SK-N-SH (cell line): ENCODE measurements around the gene SBNO1. TPM values are rescaled to one million over a fixed set of nuclear protein-coding genes. Genes with fewer than 3 reads are reported as not detected.

ENCODE experiments used
- CTCF ChIA-PET: fragments of 300-600, 350-600 bp; formaldehyde crosslinking; extraction: SDS; loops from one replicate; lab custom pipeline; 2021; lab: Yijun Ruan, JAX
- POLR2A ChIA-PET: fragments of 350-600 bp; sonication (Branson Sonifier 250); formaldehyde crosslinking; extraction: SDS; loops from one replicate; lab custom pipeline; 2020; ENCODE audit warnings: antibody characterized with exemption, inconsistent platforms; lab: Yijun Ruan, JAX
- DNase-seq: peaks from one replicate; pipeline ENCODE4 v3.0.0; 2012
- H2AFZ ChIP-seq: fragments of 200-600 bp; sonication (generic); 2 replicates; pipeline ENCODE4 v1.8.1; 2016; ENCODE audit warnings: antibody characterized with exemption, mild to moderate bottlenecking, low read depth
- H3F3A ChIP-seq: fragments of 200-600 bp; sonication (generic); replicated peaks from 2 replicates; pipeline ENCODE3; 2016; ENCODE audit warnings: antibody characterized with exemption, mild to moderate bottlenecking; ENCODE audit not compliant: insufficient read depth
- H3K27ac ChIP-seq, 2 experiments: fragments of 200-500 bp in 1 of 2; fragments of 200-600 bp in 1 of 2; sonication (Bioruptor generic) in 1 of 2; sonication (generic), shearing (Covaris generic) in 1 of 2; 2 replicates each; pipeline versions ENCODE4 v1.5.1 to v1.6.1; 2014 to 2016; ENCODE audit warnings: low read depth in 2 of 2, inconsistent platforms in 1 of 2, low read length in 1 of 2, mild to moderate bottlenecking in 1 of 2, mixed read lengths in 1 of 2
- H3K27me3 ChIP-seq: fragments of 200-600 bp; sonication (generic), shearing (Covaris generic); 2 replicates; pipeline ENCODE4 v1.6.1; 2016; ENCODE audit warnings: mixed run types; ENCODE audit not compliant: insufficient read depth
- H3K36me3 ChIP-seq, 2 experiments: fragments of 200-500 bp in 1 of 2; fragments of 200-600 bp in 1 of 2; sonication (Bioruptor generic) in 1 of 2; sonication (generic) in 1 of 2; replicated peaks in 1 of 2; 2 replicates each; pipeline versions ENCODE3 to v1.5.1; 2014 to 2016; ENCODE audit warnings: low read length in 1 of 2, mild to moderate bottlenecking in 1 of 2; ENCODE audit not compliant: insufficient read depth in 2 of 2, control insufficient read depth in 1 of 2
- H3K4me1 ChIP-seq, 2 experiments: fragments of 200-500 bp in 1 of 2; fragments of 200-600 bp in 1 of 2; sonication (Bioruptor generic) in 1 of 2; sonication (generic), shearing (Covaris generic) in 1 of 2; 2 replicates each; pipeline versions ENCODE4 v1.5.1 to v1.6.1; 2014 to 2016; ENCODE audit warnings: low read depth in 1 of 2, low read length in 1 of 2, mixed run types in 1 of 2; ENCODE audit not compliant: insufficient read depth in 2 of 2, control insufficient read depth in 1 of 2
- H3K4me2 ChIP-seq: fragments of 200-600 bp; sonication (generic), shearing (Covaris generic); 2 replicates; pipeline ENCODE4 v1.6.1; 2017; ENCODE audit warnings: mixed run types
- H3K4me3 ChIP-seq, 2 experiments: fragments of 200-500 bp in 1 of 2; fragments of 200-600 bp in 1 of 2; sonication (Bioruptor generic) in 1 of 2; sonication (generic), shearing (Covaris generic) in 1 of 2; 2 replicates each; pipeline versions ENCODE4 v1.5.1 to v1.8.1; 2014 to 2016; ENCODE audit warnings: low read depth in 2 of 2, inconsistent platforms in 1 of 2, low read length in 1 of 2, mild to moderate bottlenecking in 1 of 2, mixed read lengths in 1 of 2, moderate library complexity in 1 of 2
- H3K79me2 ChIP-seq: fragments of 200-600 bp; sonication (generic); 2 replicates; pipeline ENCODE4 v1.8.1; 2017; ENCODE audit warnings: mild to moderate bottlenecking; ENCODE audit not compliant: insufficient read depth
- H3K9ac ChIP-seq: fragments of 200-600 bp; sonication (generic); 2 replicates; pipeline ENCODE4 v1.6.1; 2017; ENCODE audit warnings: mixed run types
- H3K9me2 ChIP-seq: fragments of 200-600 bp; sonication (generic); 2 replicates; pipeline ENCODE4 v1.6.1; 2017; ENCODE audit warnings: mixed run types
- H3K9me3 ChIP-seq: fragments of 200-600 bp; sonication (generic); 2 replicates; pipeline ENCODE4 v1.6.1; 2017; ENCODE audit warnings: mixed run types, mild to moderate bottlenecking, moderate library complexity
- H4K20me1 ChIP-seq: fragments of 200-600 bp; sonication (generic); 2 replicates; pipeline ENCODE4 v1.6.1; 2017; ENCODE audit warnings: mild to moderate bottlenecking, mixed run types; ENCODE audit not compliant: insufficient read depth
- CHD2 ChIP-seq: fragments of 150-350 bp; IDR thresholded peaks from 2 replicates; pipeline ENCODE4 v1.6.1; 2018; ENCODE audit warnings: low read length; ENCODE audit not compliant: partially characterized antibody
- ELF1 ChIP-seq: IDR thresholded peaks from 2 replicates; pipeline ENCODE4 v1.4.0; 2012
- EZH2phosphoT487 ChIP-seq: fragments of 200-600 bp; sonication (generic); IDR thresholded peaks from 2 replicates; pipeline ENCODE4 v1.6.1; 2017; ENCODE audit warnings: low read depth, mixed run types, mild to moderate bottlenecking, antibody characterized with exemption, moderate library complexity, borderline replicate concordance
- FOSL2 ChIP-seq: IDR thresholded peaks from 2 replicates; pipeline ENCODE4 v1.4.0; 2012; ENCODE audit warnings: low read depth, mild to moderate bottlenecking, moderate library complexity, borderline replicate concordance
- FOXJ3 ChIP-seq: sonication (generic); formaldehyde crosslinking; IDR thresholded peaks from 2 replicates; pipeline ENCODE4 v1.5.1; 2020; ENCODE audit warnings: mild to moderate bottlenecking, missing genetic modification reagents
- FOXM1 ChIP-seq: IDR thresholded peaks from 2 replicates; pipeline ENCODE4 v1.4.0; 2012; ENCODE audit warnings: low read depth, mild to moderate bottlenecking
- GABPA ChIP-seq: IDR thresholded peaks from 2 replicates; pipeline ENCODE4 v1.4.0; 2012; ENCODE audit warnings: low read depth, mild to moderate bottlenecking
- JUND ChIP-seq: IDR thresholded peaks from 2 replicates; pipeline ENCODE4 v1.4.0; 2012
- MEF2A ChIP-seq: IDR thresholded peaks from 2 replicates; pipeline ENCODE4 v1.4.0; 2012; ENCODE audit warnings: low read depth, borderline replicate concordance
- MXI1 ChIP-seq: IDR thresholded peaks from 2 replicates; pipeline ENCODE4 v1.6.1; 2012; ENCODE audit warnings: mild to moderate bottlenecking, low read depth, low read length, improper control_type of control experiment
- NRF1 ChIP-seq: IDR thresholded peaks from 2 replicates; pipeline ENCODE4 v1.6.1; 2012; ENCODE audit warnings: low read depth, mild to moderate bottlenecking, low read length
- POLR2AphosphoS5 ChIP-seq: IDR thresholded peaks from 2 replicates; pipeline ENCODE4 v1.6.1; 2012; ENCODE audit warnings: low read depth, low read length
- RCOR1 ChIP-seq: fragments of 150-350 bp; IDR thresholded peaks from 2 replicates; pipeline ENCODE4 v1.6.1; 2017; ENCODE audit warnings: antibody characterized with exemption, low read length
- RFX5 ChIP-seq: IDR thresholded peaks from 2 replicates; pipeline ENCODE4 v1.6.1; 2012; ENCODE audit warnings: mild to moderate bottlenecking, improper control_type of control experiment, low read length
- RXRA ChIP-seq: IDR thresholded peaks from 2 replicates; pipeline ENCODE4 v1.4.0; 2012; ENCODE audit warnings: low read depth, mild to moderate bottlenecking, borderline replicate concordance
- SIN3A ChIP-seq: IDR thresholded peaks from 2 replicates; pipeline ENCODE4 v1.6.1; 2012; ENCODE audit warnings: low read depth, mild to moderate bottlenecking, low read length, moderate library complexity, borderline replicate concordance
- SMC3 ChIP-seq: IDR thresholded peaks from 2 replicates; pipeline ENCODE4 v1.6.1; 2012; ENCODE audit warnings: low read depth, low read length, improper control_type of control experiment
- TAF1 ChIP-seq: IDR thresholded peaks from 2 replicates; pipeline ENCODE4 v1.6.1; 2012; ENCODE audit warnings: low read depth, mild to moderate bottlenecking, low read length, moderate library complexity, borderline replicate concordance
- YY1 ChIP-seq: IDR thresholded peaks from 2 replicates; pipeline ENCODE4 v1.4.0; 2012; ENCODE audit warnings: low read depth, mild to moderate bottlenecking
- WGBS: methylation state at CpG from one replicate; pipeline ENCODE4 v1.1.6; 2017; ENCODE audit warnings: low lambda C conversion rate; 5-methylcytosine and 5-hydroxymethylcytosine counted together
- polyA plus RNA-seq, 3 experiments: library from polyadenylated mRNA; depleted of rRNA; stranded (reverse); fragments of >200 nt; gene quantifications; 2 replicates each; pipeline ENCODE4 v1.2.3, GENCODE V29; 2012
- TF ChIP-seq, protein P1 (sequence below): IDR thresholded peaks from 2 replicates; pipeline ENCODE4 v1.4.0; 2012; ENCODE audit warnings: low read depth, borderline replicate concordance
- TF ChIP-seq, protein P2 (sequence below): fragments of 200-600 bp; sonication (generic); IDR thresholded peaks from 2 replicates; pipeline ENCODE4 v1.6.1; 2017; ENCODE audit warnings: antibody characterized with exemption, mild to moderate bottlenecking, moderate library complexity
- TF ChIP-seq, protein P3 (sequence below): fragments of 150-350 bp; IDR thresholded peaks from 2 replicates; pipeline ENCODE4 v1.6.1; 2017; ENCODE audit warnings: antibody characterized with exemption, low read length, low read depth, borderline replicate concordance
- TF ChIP-seq, protein P4 (sequence below): IDR thresholded peaks from 2 replicates; pipeline ENCODE4 v1.4.0; 2012; ENCODE audit warnings: low read depth, borderline replicate concordance
- TF ChIP-seq, protein P5 (sequence below): IDR thresholded peaks from 2 replicates; pipeline ENCODE4; 2012
- TF ChIP-seq, protein P6 (sequence below): fragments of 150-350 bp; IDR thresholded peaks from 2 replicates; pipeline ENCODE4 v1.6.1; 2016; ENCODE audit warnings: mild to moderate bottlenecking, low read depth, low read length

The SBNO1 gene
- polyA plus RNA-seq, 1 of the 3 experiments (the other 2 are of a cell fraction) = 4.5 TPM

DNA sequence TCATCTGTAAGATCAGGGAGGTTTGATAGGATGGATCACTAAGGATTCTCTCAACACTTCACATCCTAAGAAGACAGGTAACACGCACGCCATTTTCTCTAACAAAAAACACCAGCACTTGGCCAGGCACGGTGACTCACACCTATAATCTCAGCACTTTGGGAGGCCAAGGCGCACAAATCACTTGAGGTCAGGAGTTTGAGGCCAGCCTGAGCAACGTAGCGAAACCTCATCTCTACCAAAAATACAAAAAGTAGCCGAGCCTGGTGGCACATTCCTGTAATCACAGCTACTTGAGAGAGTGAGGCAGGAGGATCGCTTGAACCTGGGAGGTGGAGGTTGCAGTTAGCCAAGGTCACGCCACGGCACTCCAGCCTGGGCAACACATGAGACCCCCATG, 82.5 kb downstream of the SBNO1 start (continued):
- TF ChIP-seq, protein P1, sequence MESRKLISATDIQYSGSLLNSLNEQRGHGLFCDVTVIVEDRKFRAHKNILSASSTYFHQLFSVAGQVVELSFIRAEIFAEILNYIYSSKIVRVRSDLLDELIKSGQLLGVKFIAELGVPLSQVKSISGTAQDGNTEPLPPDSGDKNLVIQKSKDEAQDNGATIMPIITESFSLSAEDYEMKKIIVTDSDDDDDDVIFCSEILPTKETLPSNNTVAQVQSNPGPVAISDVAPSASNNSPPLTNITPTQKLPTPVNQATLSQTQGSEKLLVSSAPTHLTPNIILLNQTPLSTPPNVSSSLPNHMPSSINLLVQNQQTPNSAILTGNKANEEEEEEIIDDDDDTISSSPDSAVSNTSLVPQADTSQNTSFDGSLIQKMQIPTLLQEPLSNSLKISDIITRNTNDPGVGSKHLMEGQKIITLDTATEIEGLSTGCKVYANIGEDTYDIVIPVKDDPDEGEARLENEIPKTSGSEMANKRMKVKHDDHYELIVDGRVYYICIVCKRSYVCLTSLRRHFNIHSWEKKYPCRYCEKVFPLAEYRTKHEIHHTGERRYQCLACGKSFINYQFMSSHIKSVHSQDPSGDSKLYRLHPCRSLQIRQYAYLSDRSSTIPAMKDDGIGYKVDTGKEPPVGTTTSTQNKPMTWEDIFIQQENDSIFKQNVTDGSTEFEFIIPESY = no peak
- TF ChIP-seq CHD2 (no peak), SMC3 (no peak), RFX5 (no peak), YY1 (no peak), RCOR1 (no peak), RXRA (no peak), NRF1 (no peak), FOXJ3 (CRISPR knock-in tag) (no peak), POLR2AphosphoS5 (no peak), EZH2phosphoT487 (no peak), MXI1 (no peak), GABPA (no peak), TAF1 (no peak), ELF1 (no peak)
- TF ChIP-seq, protein P2, sequence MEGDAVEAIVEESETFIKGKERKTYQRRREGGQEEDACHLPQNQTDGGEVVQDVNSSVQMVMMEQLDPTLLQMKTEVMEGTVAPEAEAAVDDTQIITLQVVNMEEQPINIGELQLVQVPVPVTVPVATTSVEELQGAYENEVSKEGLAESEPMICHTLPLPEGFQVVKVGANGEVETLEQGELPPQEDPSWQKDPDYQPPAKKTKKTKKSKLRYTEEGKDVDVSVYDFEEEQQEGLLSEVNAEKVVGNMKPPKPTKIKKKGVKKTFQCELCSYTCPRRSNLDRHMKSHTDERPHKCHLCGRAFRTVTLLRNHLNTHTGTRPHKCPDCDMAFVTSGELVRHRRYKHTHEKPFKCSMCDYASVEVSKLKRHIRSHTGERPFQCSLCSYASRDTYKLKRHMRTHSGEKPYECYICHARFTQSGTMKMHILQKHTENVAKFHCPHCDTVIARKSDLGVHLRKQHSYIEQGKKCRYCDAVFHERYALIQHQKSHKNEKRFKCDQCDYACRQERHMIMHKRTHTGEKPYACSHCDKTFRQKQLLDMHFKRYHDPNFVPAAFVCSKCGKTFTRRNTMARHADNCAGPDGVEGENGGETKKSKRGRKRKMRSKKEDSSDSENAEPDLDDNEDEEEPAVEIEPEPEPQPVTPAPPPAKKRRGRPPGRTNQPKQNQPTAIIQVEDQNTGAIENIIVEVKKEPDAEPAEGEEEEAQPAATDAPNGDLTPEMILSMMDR = no peak
- TF ChIP-seq, protein P3, sequence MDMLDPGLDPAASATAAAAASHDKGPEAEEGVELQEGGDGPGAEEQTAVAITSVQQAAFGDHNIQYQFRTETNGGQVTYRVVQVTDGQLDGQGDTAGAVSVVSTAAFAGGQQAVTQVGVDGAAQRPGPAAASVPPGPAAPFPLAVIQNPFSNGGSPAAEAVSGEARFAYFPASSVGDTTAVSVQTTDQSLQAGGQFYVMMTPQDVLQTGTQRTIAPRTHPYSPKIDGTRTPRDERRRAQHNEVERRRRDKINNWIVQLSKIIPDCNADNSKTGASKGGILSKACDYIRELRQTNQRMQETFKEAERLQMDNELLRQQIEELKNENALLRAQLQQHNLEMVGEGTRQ = no peak

DNA sequence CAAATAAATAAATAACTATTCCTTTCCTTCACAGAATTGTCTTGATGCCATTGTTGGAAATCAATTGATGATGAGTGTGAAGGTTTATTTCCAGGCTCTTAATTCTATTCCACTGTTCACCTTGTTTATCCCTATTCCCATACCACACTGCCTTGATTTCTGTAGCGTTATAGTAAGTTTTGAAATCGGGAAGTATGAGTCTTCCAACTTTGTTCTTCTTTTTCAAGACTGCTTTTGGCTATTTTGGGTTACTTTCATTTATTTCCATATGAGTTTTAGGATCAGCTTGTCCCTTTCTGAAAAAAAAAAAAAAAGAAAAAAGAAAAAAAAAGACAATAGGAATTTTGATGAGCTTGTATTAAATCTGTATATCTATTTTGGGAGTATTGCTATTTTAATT, 83.7 kb downstream of the SBNO1 start:
- Histone ChIP-seq H3K79me2 (no peaks in the 10 kb centered on the region), H3K27ac (no peak overlapping the region), H3K4me3 (no peak overlapping the region), H3K4me2 (no peak overlapping the region), H4K20me1 (no peaks in the 10 kb centered on the region), H2AFZ (no peak overlapping the region), H3K27me3 (no peaks in the 10 kb centered on the region), H3K9ac (no peak overlapping the region), H3F3A (no peaks in the 10 kb centered on the region), H3K9me3 (no peaks in the 10 kb centered on the region), H3K4me1 (no peaks in the 10 kb centered on the region), H3K9me2 (no peaks in the 10 kb centered on the region), H3K36me3 (no peaks in the 10 kb centered on the region)
- CTCF ChIA-PET = interaction anchor here (2.7 kb wide), 1 partner anchor 11 kb away, joined by 11 read pairs; no protein-coding TSS in a partner anchor
- WGBS = 93% methylated on average over 2 of the region's 2 CpGs
- POLR2A ChIA-PET = no interaction called here
- no peak for DNase-seq
- TF ChIP-seq YY1 (no peak), GABPA (no peak), SIN3A (no peak), NRF1 (no peak), JUND (no peak), CHD2 (no peak), FOSL2 (no peak), MEF2A (no peak), SMC3 (no peak), FOXM1 (no peak), RCOR1 (no peak)
- TF ChIP-seq, protein P4, sequence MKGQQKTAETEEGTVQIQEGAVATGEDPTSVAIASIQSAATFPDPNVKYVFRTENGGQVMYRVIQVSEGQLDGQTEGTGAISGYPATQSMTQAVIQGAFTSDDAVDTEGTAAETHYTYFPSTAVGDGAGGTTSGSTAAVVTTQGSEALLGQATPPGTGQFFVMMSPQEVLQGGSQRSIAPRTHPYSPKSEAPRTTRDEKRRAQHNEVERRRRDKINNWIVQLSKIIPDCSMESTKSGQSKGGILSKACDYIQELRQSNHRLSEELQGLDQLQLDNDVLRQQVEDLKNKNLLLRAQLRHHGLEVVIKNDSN = no peak
- TF ChIP-seq, protein P5, sequence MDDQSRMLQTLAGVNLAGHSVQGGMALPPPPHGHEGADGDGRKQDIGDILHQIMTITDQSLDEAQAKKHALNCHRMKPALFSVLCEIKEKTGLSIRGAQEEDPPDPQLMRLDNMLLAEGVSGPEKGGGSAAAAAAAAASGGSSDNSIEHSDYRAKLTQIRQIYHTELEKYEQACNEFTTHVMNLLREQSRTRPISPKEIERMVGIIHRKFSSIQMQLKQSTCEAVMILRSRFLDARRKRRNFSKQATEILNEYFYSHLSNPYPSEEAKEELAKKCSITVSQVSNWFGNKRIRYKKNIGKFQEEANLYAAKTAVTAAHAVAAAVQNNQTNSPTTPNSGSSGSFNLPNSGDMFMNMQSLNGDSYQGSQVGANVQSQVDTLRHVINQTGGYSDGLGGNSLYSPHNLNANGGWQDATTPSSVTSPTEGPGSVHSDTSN = no peak
- TF ChIP-seq, protein P6, sequence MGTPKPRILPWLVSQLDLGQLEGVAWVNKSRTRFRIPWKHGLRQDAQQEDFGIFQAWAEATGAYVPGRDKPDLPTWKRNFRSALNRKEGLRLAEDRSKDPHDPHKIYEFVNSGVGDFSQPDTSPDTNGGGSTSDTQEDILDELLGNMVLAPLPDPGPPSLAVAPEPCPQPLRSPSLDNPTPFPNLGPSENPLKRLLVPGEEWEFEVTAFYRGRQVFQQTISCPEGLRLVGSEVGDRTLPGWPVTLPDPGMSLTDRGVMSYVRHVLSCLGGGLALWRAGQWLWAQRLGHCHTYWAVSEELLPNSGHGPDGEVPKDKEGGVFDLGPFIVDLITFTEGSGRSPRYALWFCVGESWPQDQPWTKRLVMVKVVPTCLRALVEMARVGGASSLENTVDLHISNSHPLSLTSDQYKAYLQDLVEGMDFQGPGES = no peak
